A549 treated with RU486 at 1 μM for 4 hours (cell line): ENCODE results near the gene KLRC4. TPM values are rescaled to one million over a fixed set of nuclear protein-coding genes. Genes with fewer than 3 reads are reported as not detected.

Experiments
- total RNA-seq: library from RNA; stranded (reverse); fragments of 200-300 nt; extraction: Qiagen RNA extraction; gene quantifications from 5 replicates; pipeline ENCODE4 v1.2.3, GENCODE V29; 2022; ENCODE audit warnings: low read depth

KLRC4 gene
- total RNA-seq = not detected in 5 replicates

GRCh38 chr12:10409392-10409791 lies at the start of gene KLRC4:
Gene KLRC4, minus strand, starts transcription at chr12:10409757. Its CDS starts 182 bp downstream, at chr12:10409575.

GRCh38 chr12:10453156-10453555 lies 43.6 kb upstream of the KLRC4 start, which contains the start of gene KLRC1:
Gene KLRC1, minus strand, starts transcription at chr12:10453377. Its CDS starts 2,221 bp downstream, at chr12:10451156.

GRCh38 chr12:10435816-10436215 lies 26.3 kb upstream of the KLRC4 start, which contains the start of gene KLRC2:
Gene KLRC2, minus strand, starts transcription at chr12:10436010. Its CDS starts 24 bp downstream, at chr12:10435986.

GRCh38 chr12:10420334-10420733 lies 10.8 kb upstream of the KLRC4 start, which contains the start of gene KLRC3:
Gene KLRC3, minus strand, starts transcription at chr12:10420595. Its CDS starts 45 bp downstream, at chr12:10420550.

GRCh38 chr12:10389904-10390303 lies 19.7 kb downstream of the KLRC4 start, which contains the start of gene KLRK1:
Gene KLRK1, minus strand, starts transcription at chr12:10390041. Its CDS starts 1,231 bp downstream, at chr12:10388810.

Other genes starting within 250 kb of the KLRC4 start
- gene OLR1, start 237.6 kb downstream of the KLRC4 start, total RNA-seq = 1.0 to 2.1 TPM (median 1.2 TPM) in 5 replicates
- gene TMEM52B, start 230.7 kb downstream of the KLRC4 start, total RNA-seq = 0.05 to 0.18 TPM (median 0.13 TPM) in 4 of 5 replicates, not detected in the other
- gene GABARAPL1, start 196.9 kb downstream of the KLRC4 start, total RNA-seq = 31.2 to 48.6 TPM (median 43.5 TPM) in 5 replicates
- gene KLRD1, start 101.9 kb downstream of the KLRC4 start, total RNA-seq = not detected in 5 replicates
- gene KLRK1, start 19.7 kb downstream of the KLRC4 start, total RNA-seq = 0.09 to 0.12 TPM in 2 of 5 replicates, not detected in the others
- gene KLRC3, start 10.8 kb upstream of the KLRC4 start, total RNA-seq = 0.31 to 0.37 TPM (median 0.32 TPM) in 3 of 5 replicates, not detected in the others
- 0.87 to 2.1 TPM (median 1.4 TPM) in 5 replicates for gene KLRC2, start 26.3 kb upstream of the KLRC4 start, total RNA-seq
- not detected in 5 replicates for gene KLRC1, start 43.6 kb upstream of the KLRC4 start, total RNA-seq
- 0.28 to 0.60 TPM (median 0.46 TPM) in 5 replicates for gene EIF2S3B, start 96.1 kb upstream of the KLRC4 start, total RNA-seq
- 48.7 to 68.4 TPM (median 52.5 TPM) in 5 replicates for gene MAGOHB, start 203.9 kb upstream of the KLRC4 start, total RNA-seq